ENCODE results near the gene CLCN5.

CLCN5 gene

DNA sequence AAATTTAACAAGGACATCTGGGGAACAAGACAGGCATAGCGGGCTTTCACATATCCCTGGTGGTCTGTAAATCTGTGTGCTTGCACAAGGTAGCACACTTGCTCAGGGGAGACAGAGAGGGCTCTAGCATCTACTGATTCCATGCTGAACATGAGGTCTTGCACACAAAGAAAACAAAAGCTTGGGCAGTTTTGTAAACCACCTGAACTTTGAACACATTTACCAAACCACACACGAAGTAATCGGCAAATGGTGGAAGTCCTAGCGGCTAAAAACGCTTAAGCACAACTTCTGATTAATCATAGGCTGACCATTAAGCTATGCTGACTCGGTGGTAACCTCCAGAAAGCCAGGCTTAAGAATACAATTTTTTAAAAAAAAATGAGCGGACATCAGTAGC is 225.6 kb downstream of the CLCN5 start:
- Histone ChIP-seq H3K9me3 (ENCODE audit: control insufficient read depth, insufficient read depth, low read length) (no peaks in the 10 kb centered on the region), H3K4me1 (ENCODE audit: control insufficient read depth, insufficient read depth, low read length) (no peaks in the 10 kb centered on the region), H3K36me3 (ENCODE audit: control insufficient read depth, insufficient read depth, low read length) (no peaks in the 10 kb centered on the region), H3K9ac (ENCODE audit: low read depth, low read length) (no peak overlapping the region), H3K27me3 (ENCODE audit: control insufficient read depth, insufficient read depth, low read length) (no peaks in the 10 kb centered on the region), H3K4me3 (ENCODE audit: low read depth, low read length) (no peak overlapping the region)

Data from iPS-15b (cell line).